Fibroblast of mammary gland (primary cell): ENCODE results near the gene CREB5.

Source experiments
- DNase-seq: peaks from one replicate; pipeline ENCODE4 v3.0.0-alpha.2; 2010; ENCODE audit warnings: low read depth
- H3K4me3 ChIP-seq: 2 replicates; pipeline ENCODE4 v1.5.1; 2011; ENCODE audit warnings: low read depth, mild to moderate bottlenecking, low read length, moderate library complexity; ENCODE audit not compliant: control insufficient read depth
- CTCF ChIP-seq: conservative IDR thresholded peaks from 2 replicates; pipeline ENCODE4 v1.5.1; 2011; ENCODE audit warnings: low read depth, low read length, inconsistent platforms; ENCODE audit not compliant: control insufficient read depth, insufficient read depth

The CREB5 gene

DNA sequence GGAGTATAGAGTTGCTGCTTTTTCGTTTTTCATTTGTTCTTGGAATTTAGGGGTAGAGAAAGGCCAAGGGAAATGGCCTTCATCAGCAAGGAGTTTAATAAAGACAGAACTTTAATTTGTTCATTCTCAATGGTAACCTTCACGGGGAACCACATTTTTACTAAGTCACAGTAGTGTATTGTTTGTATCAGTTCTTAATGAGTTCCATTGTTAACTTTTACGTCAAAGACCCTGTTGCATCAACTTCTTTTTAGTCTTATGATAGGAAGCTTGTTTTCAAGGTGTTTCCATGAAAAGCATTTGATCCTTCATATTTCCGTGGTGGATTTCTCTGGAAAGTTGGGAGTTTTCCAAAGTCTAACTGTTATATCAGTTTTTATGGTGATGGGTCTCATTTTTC, 169.9 kb downstream of the CREB5 start:
- no peak overlapping the region for H3K4me3 ChIP-seq
- no peak for DNase-seq
- no peak for TF ChIP-seq CTCF

DNA sequence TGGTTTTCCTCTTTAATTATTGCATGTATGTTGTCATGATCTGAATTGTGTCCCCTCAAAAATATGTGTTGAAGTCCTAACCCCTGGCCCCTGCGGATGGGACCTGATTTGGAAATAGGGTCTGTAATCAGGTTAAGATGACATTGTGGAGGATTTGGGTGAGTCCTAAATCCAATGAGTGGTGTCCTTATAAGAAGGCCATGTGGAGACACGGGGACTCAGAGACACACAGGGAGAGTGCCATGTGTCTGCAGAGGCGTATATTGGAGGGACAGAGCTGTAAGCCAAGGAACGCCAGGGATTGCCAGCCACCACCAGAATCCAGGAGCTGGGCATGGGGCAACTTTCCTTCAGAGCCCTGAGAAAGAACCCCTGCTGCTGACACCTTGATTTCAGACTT, 171.9 kb downstream of the CREB5 start:
- TF ChIP-seq CTCF = no peak
- H3K4me3 ChIP-seq = no peak overlapping the region

DNA sequence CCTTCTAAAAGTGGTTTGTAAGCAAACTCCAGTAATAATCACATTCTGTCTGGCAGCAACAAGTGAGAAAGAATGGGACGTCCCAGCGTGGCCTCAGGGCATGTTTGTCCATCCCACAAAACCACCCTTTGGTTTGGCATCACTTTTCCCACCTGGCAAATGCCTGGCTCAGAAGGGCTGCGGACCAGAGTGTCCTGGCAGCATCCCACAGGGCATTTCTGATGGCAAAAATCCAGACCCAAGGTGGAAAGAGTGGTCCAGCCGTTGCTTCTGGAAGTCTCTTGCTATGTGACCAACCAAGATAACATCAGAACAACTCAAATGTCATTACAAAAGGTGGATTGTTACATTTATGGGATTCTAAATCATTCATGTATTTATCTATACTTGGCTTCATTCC, 174.4 kb downstream of the CREB5 start:
- no peak for TF ChIP-seq CTCF
- DNase-seq = no peak
- no peak overlapping the region for H3K4me3 ChIP-seq

More for the DNA sequence above, 171.9 kb downstream of the CREB5 start:
- DNase-seq = no peak

DNA sequence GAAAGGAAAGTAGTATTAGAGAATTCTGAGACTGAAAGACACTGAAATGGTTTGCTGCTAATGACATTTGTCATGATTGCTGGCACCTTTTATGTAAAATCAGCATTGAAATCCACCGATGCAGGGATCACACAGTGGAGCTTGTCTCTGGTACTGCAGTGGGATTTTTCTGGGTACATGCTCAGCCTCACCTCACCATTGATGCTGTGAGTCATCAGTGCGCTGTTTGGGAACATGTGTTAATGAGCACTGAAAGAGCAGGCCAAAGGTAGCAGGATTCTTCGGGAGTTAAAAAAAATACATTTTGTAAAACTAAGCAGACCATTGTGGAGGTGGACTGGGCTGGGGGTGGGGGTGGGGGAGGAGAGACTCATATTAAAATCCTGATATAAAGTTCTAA, 174.9 kb downstream of the CREB5 start:
- DNase-seq = peak; percentile 79

GRCh38 chr7:28588602-28589001, 176.3 kb downstream of the CREB5 start:
- TF ChIP-seq CTCF = no peak
- no peak for DNase-seq
- no peak overlapping the region for H3K4me3 ChIP-seq

More for the DNA sequence above, 174.9 kb downstream of the CREB5 start:
- no peak for TF ChIP-seq CTCF
- no peak overlapping the region for H3K4me3 ChIP-seq

GRCh38 chr7:28591041-28591674, 178.8 kb downstream of the CREB5 start:
- DNase-seq = no peak
- H3K4me3 ChIP-seq = no peak overlapping the region
- no peak for TF ChIP-seq CTCF
